CD4-positive, alpha-beta T cell treated with Interleukin-21 for 1 hour (primary cell): ENCODE measurements around the gene NXPH3.
"Not testable (repeated sequence)": the region's sequence is repeated elsewhere in the genome, so short reads cannot be mapped to it uniquely, and the experiment has no call there.

ENCODE experiments used
- DNase-seq: peaks from one replicate; pipeline ENCODE4 v3.0.0-alpha.2; 2020

The NXPH3 gene

GRCh38 chr17:49575679-49576087 is at the start of gene NXPH3:
NXPH3 (plus strand) TSS chr17:49575871; CDS start chr17:49576220, 349 bp downstream.
- peak; percentile 66 for DNase-seq

DNA sequence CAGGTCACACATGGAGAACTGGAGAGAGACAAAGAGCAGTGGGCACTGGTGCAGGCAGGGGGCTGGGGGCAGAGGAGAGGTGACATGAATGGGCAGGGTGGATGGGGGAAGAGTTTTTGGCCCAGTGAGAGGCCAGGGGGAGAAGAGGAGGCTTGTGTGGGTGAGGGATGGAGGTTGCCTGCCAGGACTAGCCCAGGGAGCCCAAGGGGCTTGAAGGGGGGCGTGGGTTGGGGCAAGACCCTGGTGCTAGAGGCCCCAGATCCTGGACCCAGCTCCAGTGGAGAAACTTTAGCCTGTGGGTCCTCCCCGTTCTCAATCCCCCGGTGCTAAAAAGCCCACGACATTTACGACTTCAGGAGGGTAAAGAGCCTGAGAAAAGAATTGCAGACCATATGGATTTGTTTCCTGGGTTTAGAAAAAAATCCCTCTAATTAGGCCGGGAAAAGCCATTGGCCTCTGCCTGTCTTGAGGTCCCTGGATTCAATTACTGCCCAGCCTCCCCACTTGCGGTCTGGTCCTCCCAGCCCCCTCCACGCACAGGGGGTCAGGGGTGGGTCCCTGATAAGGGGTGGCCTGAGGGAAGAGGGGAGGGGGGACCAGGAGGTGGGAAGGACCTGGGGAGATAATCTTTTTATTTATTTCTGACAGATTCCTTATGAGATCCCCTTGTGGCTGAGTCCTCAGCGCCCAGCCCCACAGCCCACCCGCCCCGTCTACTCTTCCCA is 47.6 kb upstream of the NXPH3 start:
- DNase-seq, result no peak

DNA sequence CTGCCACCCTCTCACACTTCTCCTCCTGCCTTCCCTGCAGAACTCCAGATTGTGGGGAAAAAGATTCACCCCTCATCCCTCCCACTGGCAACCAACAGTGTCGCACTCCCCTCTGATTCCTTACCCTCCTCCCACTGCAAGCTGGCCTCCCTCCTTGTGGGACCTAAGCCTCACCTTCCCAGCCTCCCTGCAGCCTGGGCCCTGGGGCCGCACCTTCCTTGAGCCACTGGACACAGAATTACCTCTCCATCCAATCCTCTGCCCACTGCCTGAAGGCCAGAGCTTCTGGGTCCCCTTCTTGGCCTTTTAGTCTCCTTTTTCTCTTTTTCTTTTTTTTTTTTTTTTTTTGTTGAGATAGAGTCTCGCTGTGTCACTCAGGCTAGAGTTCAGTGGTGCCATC is 46.7 kb upstream of the NXPH3 start:
- no peak for DNase-seq

DNA sequence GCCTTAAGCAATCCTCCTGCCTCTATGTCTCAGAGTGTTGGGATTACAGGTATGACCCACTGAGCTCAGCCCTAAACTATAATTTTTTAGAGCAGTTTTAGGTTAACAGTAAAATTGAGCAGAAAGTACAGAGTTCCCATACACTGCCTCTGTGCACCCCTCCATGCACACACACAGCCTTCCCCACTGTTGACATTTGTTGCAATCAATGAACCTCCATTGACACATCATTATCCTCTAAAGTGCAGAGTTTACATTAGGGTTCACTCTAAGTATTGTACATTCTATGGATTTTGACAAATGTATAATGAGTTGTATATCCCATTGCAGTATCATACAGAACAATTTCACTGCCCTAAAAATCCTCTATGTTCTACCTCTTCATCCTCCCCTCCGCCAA is 45.6 kb upstream of the NXPH3 start:
- no peak for DNase-seq

- no peak for DNase-seq
Measured at GRCh38 chr17:49543860-49544259, 31.8 kb upstream of the NXPH3 start.

DNA sequence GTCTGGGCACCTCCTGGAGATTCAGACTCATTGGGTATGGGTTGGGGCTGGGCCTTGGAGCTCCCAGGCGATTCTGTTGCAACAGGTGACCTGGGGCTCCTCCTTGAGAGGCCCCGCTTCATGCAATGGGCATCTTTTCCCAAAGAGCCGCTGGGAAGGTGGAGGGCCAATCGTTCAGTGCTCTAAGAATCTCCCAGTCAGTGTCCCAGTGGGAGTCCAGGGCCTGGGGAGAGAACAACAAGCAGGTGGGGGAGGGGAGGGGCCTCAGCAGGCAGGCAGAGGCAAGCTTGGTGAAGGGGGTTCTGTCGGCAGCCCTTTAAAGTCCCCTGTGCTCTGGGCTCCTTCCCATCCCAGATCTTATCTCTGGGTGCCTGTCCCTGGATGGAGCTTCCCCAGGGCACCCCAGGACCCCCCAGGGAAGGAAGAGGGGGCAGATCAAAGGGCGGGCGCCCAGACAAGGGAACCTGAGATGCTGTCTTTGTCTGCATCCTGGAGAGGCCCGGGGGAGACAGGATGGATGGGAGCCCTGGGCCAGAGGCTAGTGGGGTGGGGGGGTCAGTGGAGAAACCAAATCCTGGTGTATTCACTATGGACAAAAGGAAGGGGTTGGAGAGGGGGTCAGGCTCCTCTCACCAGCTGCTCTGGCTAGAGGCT is 30.5 kb upstream of the NXPH3 start:
- DNase-seq, result no peak

GRCh38 chr17:49545806-49546545 is 29.7 kb upstream of the NXPH3 start:
- DNase-seq, result no peak

DNA sequence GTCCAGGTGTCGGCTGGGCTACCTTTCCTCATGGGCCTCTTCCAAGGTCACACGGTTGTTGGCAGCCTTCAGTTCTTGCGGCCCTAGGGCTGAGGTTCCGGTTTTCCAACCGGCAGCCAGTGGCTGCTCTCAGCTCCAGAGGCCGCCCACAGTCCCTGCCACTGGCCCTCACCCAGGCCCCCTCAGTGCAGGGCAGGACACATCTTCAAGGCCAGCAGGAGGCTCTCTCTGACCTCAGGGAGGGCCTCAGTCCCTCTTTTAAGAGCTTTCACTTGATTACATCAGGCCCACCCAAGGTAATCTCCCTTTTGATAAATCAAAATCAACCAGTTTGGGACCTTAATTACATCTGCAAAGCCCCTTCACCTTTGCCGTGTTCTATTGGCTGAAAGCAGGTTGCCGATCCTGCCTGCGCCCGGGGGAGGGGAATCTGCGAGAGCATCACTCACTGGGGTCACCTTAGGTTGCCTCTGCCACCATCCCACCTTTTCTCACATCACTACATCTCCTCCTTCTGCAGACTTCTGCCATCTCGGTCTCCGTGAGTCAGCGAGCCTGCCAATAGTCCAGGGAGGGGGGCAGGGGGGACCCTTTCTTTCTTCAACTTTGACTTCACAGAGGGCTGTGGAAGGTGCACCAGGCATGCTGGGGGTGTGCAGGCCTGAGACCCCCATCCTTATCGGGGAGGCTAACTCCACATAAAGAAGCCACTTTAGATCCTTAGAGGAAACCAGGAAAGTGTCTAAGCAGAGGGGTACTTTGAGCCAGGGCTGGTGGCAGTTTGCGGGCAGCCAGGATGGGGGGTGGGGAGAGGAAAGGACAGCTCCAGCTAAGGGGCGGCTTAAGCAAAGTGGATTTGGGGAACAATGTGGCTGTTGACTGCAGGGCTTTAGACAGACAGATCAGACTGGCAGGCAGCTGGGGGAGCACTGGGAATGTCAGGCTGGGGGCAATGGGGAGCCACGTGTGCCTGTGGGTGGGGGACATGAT is 28.8 kb upstream of the NXPH3 start:
- DNase-seq, result no peak

- DNase-seq, result no peak
Measured at GRCh38 chr17:49547566-49547965, 28.1 kb upstream of the NXPH3 start.

GRCh38 chr17:49548051-49548505 is 27.6 kb upstream of the NXPH3 start:
- DNase-seq, result no peak

- no peak for DNase-seq
Measured at GRCh38 chr17:49548506-49549310, 27.0 kb upstream of the NXPH3 start.

DNA sequence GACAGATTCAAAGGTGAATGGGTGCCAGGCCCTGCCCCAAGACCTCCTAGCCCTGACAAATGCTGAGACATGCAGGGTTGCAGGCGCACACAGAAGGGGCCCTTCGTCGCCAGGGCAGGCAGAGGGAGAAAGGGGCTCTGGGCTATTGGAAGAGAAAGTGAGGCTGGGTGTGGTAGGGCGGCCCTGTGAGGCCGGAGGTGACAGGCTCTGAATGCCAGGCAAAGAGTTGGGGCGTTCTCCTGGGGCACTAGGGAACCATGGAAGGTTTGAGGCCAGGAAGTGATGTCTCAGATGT is 26.4 kb upstream of the NXPH3 start:
- DNase-seq, result no peak

- DNase-seq, result no peak
Measured at GRCh38 chr17:49549691-49550678, 25.7 kb upstream of the NXPH3 start.

DNA sequence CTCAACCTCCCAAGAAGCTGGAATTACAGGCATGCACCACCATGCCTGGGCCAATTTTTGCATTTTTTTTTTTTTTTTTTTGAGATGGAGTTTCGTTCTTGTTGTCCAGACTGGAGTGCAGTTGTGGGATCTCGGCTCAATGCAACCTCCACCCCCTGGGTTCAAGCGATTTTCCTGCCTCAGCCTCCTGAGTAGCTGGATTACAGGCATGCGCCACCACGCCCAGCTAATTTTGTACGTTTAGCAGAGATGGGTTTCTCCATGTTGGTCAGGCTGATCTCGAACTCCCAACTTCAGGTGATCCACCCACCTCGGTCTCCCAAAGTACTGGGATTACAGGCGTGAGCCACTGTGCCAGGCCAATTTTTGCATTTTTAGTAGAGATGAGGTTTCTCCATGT is 24.9 kb upstream of the NXPH3 start:
- DNase-seq, result not testable (repeated sequence)

DNA sequence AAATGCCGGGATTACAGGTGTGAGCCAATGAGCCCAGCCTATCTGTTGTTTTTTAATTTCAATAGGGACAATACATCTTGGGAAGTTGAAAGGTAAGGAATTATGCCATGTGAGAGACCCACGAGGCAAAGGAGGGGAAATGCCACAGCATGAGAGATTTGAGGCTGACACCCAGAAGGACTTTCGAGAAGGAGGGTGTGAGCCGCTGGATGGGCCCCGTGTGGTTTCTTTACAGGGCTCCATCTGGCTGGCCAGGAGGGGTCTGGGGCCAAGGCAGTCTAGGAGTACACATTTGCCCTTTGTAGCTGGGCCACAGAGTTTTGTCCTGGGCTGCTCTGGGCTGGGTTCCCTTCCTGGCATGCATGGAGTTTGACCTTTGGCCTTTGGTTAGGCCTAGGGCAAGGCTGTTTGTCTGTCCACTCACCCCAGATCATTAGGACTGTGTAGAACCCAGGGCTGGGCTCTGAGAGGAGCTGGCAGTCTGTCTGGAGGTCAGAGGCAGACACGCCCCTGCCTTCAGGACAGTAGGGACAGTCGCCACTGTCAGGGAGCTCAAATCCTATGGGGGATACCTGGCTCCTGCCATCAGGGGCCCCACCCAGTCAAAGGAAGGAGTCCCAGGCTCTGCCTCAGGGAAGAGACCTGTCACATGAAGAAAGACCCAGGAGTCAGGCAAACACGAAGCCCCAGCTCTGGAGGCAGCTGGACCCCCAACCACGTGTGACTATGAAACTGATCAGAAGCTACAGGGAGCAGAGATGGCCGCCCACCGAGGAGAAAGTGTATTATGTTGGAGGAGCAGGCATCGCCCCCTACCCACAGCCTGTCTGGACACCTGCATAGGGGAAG is 24.2 kb upstream of the NXPH3 start:
- DNase-seq, result no peak

GRCh38 chr17:49552070-49552751 is 23.5 kb upstream of the NXPH3 start:
- DNase-seq, result no peak

DNA sequence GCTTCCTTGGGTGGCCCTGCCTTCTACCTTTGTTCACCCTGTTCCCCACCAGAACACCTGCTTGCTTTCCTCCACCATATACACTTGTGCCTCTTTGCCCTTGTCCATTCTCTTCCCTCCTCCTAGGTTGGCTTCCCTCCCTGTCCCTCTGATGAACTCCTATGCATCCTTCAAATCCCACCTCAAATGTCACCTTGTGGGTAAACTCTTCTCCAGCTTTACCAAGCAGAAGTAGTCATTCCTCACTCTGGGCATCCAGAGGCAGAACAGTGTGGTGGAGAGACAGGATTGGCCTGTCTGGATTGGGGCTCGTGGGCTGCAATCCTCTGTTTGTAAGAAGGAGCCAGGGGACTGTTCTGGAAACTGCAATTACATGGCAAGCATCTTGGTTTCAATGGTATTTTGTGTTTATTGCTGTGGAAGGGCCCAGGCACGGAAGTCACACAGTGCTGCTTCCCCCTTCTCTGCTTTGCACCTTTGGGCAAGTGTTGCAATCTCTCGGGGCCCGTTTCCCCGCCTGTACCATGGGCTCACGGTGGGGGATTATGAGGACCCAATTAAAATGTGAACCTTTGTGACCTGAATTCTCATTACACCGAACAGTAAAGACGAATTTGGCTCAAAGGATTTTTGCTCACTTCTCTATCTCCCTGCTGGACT is 21.9 kb upstream of the NXPH3 start:
- DNase-seq, result no peak

GRCh38 chr17:49554694-49555494 is 20.8 kb upstream of the NXPH3 start:
- DNase-seq, result no peak
